ENCODE data around the gene HIPK2.

GRCh38 chr7:139589474-139589873 is 188.3 kb downstream of the HIPK2 start:
- TF ChIP-seq SNAI2 (CRISPR knock-in tag; IDR thresholded peaks at IDR 0.05) (no peak), ARNTL (CRISPR knock-in tag; IDR thresholded peaks at IDR 0.05; ENCODE audit: borderline replicate concordance, low read depth) (no peak), RARB (CRISPR knock-in tag; IDR thresholded peaks at IDR 0.05) (no peak)
